Measurements from ENCODE around the gene UCHL5. TPM values are rescaled to one million over a fixed set of nuclear protein-coding genes. Genes with fewer than 3 reads are reported as not detected.

UCHL5 gene
- total RNA-seq, 1 donor from 2014 or later: 24.7 TPM

- no peak overlapping the region for H3K4me3 ChIP-seq (ENCODE audit: low read depth, low read length)
- TF ChIP-seq CTCF (conservative IDR thresholded peaks at IDR 0.05; ENCODE audit: low read depth, low read length): no peak
- DNase-seq (ENCODE audit: low read depth): no peak
Measured at GRCh38 chr1:192967901-192968300, 91.3 kb downstream of the UCHL5 start.

- H3K4me3 ChIP-seq (ENCODE audit: low read depth, low read length): no peak overlapping the region
- no peak for TF ChIP-seq CTCF (conservative IDR thresholded peaks at IDR 0.05; ENCODE audit: low read depth, low read length)
- DNase-seq (ENCODE audit: low read depth): no peak
Measured at GRCh38 chr1:192967211-192967877, 91.8 kb downstream of the UCHL5 start.

- no peak for TF ChIP-seq CTCF (conservative IDR thresholded peaks at IDR 0.05; ENCODE audit: low read depth, low read length)
- H3K4me3 ChIP-seq (ENCODE audit: low read depth, low read length): no peak overlapping the region
- DNase-seq (ENCODE audit: low read depth): no peak
Measured at GRCh38 chr1:192966073-192966472, 93.1 kb downstream of the UCHL5 start.

- no peak for DNase-seq (ENCODE audit: low read depth)
- no peak overlapping the region for H3K4me3 ChIP-seq (ENCODE audit: low read depth, low read length)
- no peak for TF ChIP-seq CTCF (conservative IDR thresholded peaks at IDR 0.05; ENCODE audit: low read depth, low read length)
Measured at GRCh38 chr1:192962901-192963300, 96.3 kb downstream of the UCHL5 start.

Other genes with a start within 250 kb of the UCHL5 start
- gene RO60, start 252 bp upstream of the UCHL5 start, total RNA-seq: 62.0 and 71.1 TPM in 2 replicates
- 18.6 and 20.6 TPM in 2 replicates for gene GLRX2, start 46.1 kb upstream of the UCHL5 start, total RNA-seq
- 15.1 and 19.3 TPM in 2 replicates for gene CDC73, start 62.7 kb upstream of the UCHL5 start, total RNA-seq
- gene B3GALT2, start 127.3 kb upstream of the UCHL5 start, total RNA-seq: not detected in 2 replicates

Data from epithelial cell of proximal tubule (primary cell).